ENCODE results near the gene ACSL5.

DNA sequence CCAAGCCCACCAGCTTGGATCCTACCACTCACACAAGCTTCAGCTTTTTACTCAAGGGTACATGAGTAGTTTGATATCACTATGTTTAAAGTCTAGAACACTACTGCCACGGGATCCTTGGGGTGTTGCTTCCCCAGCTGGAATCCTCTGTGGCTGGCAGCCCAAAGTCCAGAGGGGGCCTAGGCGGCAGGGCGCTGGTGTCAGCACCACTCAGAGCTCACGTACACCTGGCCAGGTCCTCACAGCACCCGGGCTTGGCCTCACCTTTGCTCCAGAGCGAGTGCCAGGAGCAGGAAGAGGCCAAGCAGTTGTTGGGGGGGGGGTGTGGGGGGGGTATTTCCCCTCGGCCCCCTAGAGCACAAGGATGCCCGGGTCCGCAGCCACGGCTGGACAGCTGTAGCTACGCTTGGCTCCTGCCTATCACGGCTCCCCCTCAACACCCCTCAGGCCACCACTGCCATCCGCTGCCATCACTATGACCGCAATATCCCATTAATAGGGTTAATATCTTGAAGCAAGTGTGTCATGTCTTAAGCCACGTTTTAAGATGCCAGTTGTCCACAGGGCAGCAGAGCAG, 55.8 kb downstream of the ACSL5 start:
- no peak for TF ChIP-seq EP300 (IDR thresholded peaks at IDR 0.05; ENCODE audit: borderline replicate concordance in 1 of 2, low read depth in 2 of 2, low read length in 2 of 2)
- TF ChIP-seq, protein P1, sequence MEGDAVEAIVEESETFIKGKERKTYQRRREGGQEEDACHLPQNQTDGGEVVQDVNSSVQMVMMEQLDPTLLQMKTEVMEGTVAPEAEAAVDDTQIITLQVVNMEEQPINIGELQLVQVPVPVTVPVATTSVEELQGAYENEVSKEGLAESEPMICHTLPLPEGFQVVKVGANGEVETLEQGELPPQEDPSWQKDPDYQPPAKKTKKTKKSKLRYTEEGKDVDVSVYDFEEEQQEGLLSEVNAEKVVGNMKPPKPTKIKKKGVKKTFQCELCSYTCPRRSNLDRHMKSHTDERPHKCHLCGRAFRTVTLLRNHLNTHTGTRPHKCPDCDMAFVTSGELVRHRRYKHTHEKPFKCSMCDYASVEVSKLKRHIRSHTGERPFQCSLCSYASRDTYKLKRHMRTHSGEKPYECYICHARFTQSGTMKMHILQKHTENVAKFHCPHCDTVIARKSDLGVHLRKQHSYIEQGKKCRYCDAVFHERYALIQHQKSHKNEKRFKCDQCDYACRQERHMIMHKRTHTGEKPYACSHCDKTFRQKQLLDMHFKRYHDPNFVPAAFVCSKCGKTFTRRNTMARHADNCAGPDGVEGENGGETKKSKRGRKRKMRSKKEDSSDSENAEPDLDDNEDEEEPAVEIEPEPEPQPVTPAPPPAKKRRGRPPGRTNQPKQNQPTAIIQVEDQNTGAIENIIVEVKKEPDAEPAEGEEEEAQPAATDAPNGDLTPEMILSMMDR (IDR thresholded peaks at IDR 0.05; ENCODE audit: control extremely low read depth in 1 of 3, insufficient read depth in 1 of 3, low read depth in 1 of 3, low read length in 3 of 3), result no peak
- TF ChIP-seq, protein P2, sequence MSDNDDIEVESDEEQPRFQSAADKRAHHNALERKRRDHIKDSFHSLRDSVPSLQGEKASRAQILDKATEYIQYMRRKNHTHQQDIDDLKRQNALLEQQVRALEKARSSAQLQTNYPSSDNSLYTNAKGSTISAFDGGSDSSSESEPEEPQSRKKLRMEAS (IDR thresholded peaks at IDR 0.05), result no peak
- no peak for TF ChIP-seq BRCA1 (IDR thresholded peaks at IDR 0.05; ENCODE audit: low read depth, low read length)
- TF ChIP-seq POLR2A (IDR thresholded peaks at IDR 0.05; ENCODE audit: control extremely low read depth in 1 of 2, low read depth in 2 of 2, low read length in 2 of 2), result no peak
- TF ChIP-seq KDM1A (IDR thresholded peaks at IDR 0.05; ENCODE audit: borderline replicate concordance, low read length), result no peak
- TF ChIP-seq, protein P3, sequence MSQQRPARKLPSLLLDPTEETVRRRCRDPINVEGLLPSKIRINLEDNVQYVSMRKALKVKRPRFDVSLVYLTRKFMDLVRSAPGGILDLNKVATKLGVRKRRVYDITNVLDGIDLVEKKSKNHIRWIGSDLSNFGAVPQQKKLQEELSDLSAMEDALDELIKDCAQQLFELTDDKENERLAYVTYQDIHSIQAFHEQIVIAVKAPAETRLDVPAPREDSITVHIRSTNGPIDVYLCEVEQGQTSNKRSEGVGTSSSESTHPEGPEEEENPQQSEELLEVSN (IDR thresholded peaks at IDR 0.05), result no peak
- no peak for TF ChIP-seq POLR2AphosphoS5 (IDR thresholded peaks at IDR 0.05; ENCODE audit: low read depth, low read length)
- TF ChIP-seq FOSL1 (IDR thresholded peaks at IDR 0.05; ENCODE audit: insufficient read depth, low read depth, low read length), result no peak
